Measurements from ENCODE around the gene SEC23A.
A peak's percentile ranks its signal among the peaks of the same experiment; 100 is the strongest.
"Not testable (repeated sequence)": the region's sequence is repeated elsewhere in the genome, so short reads cannot be mapped to it uniquely, and the experiment has no call there.

The SEC23A gene

DNA sequence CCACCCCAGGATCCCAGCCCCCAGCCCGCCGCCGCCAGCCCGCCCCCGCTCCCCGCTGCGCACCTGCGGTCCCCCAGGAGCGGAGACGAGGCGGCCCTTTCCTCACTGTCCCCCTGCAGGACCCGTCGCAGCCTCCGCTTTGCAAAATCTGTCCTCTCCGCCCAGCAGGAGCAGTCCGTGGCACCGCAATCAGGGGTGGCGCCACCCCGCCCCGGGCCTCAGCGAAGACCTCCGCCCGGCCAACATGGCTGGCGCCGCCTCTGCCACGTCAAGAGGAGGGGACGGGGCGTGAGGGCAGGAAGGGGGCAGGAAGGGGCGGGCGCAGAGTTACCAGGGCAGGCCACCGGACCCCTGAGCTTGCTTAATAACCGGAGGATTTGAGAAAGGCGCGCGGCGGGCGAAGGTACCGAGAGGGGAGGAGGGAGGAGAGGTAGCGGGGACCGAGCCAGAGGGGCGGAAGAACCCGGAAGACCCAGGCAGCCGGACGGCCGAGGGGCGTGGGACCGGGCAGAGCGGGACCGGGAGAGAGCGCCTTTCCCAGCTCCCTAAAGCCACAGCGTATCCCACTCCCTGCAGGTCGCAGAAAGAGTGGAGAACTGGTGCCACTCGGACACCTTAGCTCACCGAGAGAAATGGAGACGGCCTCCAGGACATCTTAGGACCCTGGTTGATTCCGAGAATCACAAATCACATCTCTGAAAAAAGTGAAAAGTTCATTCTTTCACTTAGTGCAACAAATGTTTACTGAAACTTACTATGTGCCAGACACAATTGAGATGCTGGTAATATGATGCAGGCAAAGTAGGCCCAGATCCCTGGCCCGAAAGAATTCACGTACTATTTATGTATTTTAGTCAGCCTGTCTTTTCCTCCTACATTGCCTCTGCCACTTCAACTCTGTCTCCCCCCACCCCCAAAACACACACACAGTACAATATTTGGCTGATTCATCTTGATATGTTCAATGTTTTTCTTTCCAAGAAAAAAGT lies at the start of gene SEC23A:
Gene SEC23A (minus strand): TSS at position 267 of the 989 bp plus-strand sequence. CDS start 7,117 bp downstream, outside the sequence.
- DNase-seq = peak; percentile 71

DNA sequence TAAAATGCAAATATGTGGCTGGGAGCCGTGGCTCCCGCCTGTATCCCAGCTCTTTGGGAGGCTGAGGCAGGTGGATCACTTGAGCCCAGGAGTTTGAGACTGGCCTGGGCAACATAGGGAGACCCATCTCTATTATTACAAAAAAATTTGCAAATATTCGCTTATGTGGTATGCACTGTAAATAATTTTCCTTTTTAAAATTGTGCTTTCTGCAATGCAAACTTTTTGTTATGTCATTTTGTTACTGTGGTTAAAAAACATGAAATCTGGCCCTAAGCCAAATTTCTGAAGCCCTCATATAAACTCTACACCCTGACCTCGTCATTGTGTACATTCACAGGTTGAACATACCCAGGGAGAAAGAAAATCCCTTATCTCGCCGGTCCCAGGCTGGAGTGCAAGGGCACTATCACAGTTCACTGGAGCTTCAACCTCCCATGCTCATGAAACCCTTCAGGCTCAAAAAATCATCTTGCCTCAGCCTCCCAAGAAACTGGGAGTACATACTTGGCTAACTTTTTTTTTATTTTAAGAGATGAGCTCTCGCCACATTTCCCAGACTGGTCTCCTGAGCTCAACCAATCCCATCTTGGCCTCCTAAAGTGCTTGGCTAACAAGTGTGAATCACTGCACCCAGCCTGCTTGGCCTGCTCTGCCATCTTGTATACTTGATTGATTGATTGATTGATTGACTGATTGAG lies 42.4 kb upstream of the SEC23A start:
- DNase-seq = no peak

DNA sequence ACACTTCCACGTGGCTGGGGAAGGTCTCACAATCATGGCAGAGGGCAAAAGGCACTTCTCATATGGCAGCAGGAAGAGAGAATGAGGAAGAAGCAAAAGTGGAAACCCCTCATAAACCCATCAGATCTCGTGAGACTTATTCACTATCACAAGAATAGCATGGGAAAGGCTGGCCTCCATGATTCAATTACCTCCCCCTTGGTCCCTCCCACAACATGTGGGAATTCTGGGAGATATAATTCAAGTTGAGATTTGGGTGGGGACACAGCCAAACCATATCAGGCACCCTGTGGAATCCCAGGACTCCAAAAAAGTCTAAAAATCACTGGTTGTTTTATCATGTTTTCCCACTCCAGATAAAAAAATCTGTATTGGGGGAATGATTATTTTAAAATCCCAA lies 40.2 kb upstream of the SEC23A start:
- not testable (repeated sequence) for DNase-seq

DNA sequence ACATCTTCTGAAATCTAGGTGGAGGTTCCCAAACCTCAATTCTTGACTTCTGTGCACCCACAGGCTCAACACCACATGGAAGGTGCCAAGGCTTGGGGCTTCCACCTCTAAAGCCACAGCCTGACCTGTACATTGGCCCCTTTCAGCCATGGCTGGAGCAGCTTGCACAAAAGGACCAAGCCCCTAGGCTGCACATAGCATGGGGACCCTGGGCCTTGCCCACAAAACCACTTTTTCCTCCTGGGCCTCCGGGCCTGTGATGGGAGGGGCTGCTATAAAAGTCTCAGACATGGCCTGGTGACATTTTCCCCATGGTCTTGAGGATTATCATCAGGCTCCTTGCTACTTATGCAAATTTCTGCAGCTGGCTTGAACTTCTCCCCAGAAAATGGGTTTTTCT lies 38.6 kb upstream of the SEC23A start:
- not testable (repeated sequence) for DNase-seq

DNA sequence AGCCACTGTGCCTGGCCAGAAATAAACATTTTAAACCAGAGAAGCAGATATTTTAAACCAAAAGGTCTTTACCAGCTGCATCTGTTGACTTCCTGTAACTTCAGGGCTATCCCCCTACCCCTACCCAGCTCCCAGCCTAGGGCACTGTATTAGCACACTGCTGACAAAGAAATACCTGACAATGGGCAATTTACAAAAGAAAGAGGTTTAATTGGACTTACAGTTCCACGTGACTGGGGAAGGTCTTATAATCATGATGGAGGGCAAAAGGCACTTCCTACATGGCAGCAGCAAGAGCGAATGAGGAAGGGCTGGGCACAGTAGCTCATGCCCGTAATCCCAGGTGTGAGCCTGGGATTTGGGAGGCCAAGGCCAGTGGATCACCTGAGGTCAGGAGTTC lies 37.1 kb upstream of the SEC23A start:
- DNase-seq = no peak

DNA sequence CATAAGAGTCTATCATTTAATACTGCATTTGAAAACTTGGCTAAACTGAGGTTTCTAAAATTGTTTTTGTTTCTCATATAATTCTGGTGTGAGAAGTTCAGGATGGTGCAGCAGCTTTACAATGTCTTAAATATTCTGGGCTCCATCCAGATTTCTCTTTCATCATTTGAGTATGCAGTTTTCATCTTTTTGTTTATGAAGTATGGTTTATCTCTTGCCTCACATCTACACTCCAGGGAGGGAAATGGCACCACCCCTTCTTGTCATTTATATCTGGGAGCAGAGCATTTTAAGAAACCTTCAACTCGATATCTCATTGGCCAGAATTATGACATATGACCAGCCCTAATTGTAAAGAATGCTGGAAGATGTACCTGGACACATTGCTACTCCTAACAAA lies 35.4 kb upstream of the SEC23A start:
- no peak for DNase-seq

DNA sequence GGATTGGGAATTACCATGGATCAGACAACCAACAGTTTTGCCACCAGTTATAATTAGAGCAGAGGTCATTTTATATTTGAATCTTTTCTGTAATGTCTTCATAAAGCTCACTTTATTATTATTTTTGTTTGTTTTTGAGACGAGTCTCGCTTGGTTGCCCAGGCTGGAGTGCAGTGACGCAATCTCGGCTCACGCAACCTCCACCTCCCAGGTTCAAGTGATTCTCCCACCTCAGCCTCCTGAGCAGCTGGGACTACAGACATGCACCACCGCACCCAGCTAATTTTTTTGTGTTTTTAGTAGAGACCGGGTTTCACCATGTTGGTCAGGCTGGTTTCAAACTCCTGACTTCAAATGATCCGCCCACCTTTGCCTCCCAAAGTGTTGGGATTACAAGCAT lies 34.8 kb upstream of the SEC23A start:
- DNase-seq = not testable (repeated sequence)

DNA sequence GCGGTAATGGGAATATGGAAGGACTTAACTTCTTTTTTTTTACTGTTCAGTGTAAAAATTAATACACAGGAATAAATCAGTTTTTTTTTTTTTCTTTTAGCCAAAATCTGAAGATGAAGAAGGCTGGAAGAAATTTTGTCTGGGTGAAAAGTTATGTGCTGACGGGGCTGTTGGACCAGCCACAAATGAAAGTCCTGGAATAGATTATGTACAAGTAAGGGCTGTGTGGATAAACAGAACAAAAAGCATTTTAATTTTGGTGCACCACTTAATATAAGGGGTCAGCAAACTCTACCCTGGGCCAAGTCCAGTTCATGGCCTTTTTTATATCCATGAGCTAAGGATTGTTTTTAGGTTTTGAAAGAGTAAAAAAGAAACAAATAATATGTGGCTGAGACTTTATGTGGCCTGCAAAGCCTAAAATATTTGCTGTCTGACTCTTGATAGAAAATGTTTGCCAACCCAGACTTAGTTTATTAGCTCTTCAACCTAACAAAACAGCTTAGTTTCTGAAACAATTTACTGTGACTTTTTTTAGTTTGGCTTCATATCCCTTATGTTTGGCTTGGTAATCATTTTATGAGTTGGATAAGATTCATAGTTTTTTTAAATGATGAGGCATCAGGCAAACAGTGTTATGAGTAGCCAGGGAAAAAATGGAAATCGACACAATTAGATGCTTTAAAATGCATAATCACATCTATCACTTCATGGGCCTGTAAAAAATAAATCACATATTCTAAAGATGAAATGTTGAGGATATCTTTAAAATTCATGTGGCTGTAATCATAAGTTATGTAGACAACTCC lies 19.5 kb upstream of the SEC23A start:
- DNase-seq = no peak

DNA sequence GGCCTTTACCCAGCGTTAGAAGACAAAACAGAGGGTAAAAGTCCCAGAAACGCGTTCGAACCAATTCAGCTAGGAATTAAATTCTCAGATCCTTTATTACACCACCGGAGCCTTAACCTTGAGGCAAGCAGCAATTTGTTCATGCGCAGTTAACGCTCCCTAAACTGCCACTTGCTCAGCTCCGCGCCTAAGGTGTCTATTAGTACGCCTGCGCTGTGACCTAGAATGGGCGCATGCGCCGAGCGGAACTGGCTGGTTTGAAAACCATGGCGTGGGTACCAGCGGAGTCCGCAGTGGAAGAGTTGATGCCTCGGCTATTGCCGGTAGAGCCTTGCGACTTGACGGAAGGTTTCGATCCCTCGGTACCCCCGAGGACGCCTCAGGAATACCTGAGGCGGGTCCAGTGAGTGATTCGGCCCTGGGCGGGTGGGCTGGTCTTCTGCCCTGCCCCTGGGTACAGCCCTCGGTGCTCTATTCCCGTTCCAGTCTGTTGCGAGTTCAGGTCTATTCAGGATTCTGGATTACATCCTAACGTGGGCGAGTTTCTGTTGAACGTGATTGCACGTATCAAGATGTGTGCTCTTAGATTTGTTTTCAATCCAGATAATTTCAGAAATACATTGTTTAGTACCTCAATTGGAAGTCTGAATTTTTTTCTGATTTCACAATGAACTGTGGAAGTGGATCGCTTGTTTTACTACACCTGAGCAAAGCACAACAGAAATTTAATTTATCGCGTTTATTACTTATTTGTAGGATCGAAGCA lies 11.2 kb upstream of the SEC23A start, which contains the start of gene GEMIN2:
Gene GEMIN2 (plus strand): TSS at position 251 of the 766 bp plus-strand sequence. CDS start 16 bp downstream, at position 267.
- DNase-seq = peak; percentile 97

DNA sequence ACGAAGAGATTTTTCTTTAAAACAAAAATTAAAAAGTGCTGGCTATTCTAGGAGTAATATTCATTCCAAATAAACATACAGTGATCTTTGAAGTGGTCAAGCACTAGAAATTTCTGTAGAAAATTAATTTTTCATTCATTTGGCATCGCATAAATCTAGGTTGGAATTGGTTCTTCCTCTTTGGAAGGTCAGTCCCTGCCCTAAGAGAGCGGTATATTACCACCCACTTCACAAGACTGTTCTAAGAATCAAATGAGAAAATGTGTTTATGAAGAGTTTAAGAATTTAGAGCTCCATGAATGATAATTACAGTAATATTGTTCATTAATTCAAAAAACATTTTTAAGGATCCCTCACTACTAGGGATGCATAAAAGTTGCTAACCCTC lies 10.6 kb upstream of the SEC23A start:
- DNase-seq = no peak

DNA sequence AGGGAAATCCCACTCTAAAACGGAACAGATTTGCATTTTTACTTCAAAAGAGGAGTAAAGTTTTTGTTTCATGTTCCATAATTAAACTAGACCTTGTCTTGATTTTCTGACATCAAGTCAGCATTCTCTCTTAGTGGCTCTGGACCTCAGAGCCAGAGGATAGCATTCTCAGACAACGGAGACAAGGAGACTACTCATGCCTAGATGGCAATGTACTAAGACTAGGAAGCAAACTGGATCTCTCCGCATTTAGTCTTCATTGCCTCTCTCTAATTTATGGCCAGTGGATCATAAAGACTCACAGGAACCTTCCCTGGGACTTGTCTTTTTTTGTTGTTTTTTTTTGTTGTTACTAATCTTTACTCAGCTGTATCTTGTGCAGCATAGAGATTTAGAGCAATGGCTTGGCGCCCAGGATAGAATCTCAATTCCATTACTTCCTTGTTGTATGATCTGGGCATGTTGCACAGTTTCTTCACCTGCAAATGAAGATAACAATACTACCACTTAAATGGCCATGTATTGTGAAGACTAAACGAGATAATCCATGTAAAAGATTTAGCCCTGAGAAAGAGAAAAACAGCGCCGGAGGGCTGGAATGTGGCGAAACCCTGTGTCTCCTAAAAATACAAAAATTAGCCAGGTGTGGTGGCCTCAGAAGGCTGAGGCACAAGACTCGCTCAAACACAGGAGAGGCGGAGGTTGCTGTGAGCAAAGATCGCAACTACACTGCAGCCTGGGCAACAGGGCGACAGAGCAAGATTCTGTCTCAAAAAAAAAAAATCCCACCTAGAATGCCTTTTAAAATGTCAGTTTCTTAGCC lies 7.1 kb upstream of the SEC23A start:
- DNase-seq = no peak

DNA sequence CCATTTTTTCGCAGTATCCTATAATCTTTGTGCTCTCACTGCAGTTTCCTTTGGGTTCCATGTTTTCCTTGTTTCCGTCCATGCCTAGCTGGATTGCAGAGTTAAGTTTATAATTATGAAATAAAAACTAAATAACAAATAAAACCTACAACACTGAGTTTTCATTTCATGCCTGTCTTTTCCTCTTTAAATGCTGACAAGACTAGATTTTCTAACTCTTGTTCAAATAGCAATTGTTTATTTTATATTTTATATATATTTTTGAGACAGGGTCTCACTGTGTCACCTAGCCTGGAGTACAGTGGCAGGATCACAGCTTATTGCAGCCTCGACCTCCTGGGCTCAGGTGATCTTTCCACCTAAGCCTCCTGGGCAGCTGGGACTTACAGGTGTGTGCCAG lies 5.8 kb upstream of the SEC23A start:
- DNase-seq = no peak

DNA sequence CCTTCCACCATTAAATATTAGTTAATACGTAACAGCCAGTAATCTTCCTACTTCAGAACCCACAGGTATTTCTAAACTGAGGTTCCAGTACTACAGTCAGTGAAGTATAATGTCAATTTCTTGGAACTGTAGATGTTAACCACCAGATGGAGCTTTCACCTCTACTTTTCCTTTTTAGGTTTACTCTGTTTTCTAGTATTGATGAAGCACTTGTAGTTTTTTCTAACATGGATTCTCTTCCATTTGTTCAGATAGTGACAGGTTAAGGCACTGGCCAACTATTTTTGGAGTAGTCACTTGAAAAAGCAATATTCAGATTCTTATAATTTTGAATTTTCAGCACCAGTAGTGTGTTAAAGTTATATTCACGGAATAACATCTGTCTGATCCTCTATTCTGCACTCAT lies 4.6 kb upstream of the SEC23A start:
- no peak for DNase-seq

DNA sequence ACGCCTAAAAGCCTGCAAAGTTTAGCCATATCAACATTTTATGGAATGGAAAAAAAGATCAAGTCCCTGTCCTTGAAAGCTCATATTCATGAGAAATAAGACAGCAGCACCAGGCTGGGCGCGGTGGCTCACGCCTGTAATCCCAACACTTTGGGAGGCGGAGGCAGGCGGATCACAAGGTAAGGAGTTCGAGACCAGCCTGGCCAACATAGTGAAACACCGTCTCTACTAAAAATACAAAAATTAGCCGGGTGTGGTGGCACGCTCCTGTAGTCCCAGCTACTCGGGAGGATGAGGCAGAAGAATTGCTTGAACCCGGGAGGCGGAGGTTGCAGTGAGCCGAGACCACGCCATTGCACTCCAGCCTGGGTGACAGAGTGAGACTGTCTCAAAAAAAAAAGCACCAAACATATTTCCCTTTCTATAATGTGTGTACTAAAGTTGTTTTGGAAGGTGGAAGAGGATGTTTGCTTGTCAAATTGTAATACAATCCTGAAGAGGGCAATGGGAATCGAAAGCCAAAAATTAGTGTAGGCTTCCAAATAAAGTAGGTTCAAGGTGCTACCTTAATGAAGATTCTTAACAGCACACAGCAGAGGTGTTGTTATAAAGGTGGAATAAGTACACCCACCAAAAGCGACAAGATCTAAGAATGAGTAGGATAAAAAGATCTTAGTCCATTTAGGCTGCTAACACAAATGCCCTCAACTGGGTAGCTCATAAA lies 1.2 kb upstream of the SEC23A start:
- not testable (repeated sequence) for DNase-seq

DNA sequence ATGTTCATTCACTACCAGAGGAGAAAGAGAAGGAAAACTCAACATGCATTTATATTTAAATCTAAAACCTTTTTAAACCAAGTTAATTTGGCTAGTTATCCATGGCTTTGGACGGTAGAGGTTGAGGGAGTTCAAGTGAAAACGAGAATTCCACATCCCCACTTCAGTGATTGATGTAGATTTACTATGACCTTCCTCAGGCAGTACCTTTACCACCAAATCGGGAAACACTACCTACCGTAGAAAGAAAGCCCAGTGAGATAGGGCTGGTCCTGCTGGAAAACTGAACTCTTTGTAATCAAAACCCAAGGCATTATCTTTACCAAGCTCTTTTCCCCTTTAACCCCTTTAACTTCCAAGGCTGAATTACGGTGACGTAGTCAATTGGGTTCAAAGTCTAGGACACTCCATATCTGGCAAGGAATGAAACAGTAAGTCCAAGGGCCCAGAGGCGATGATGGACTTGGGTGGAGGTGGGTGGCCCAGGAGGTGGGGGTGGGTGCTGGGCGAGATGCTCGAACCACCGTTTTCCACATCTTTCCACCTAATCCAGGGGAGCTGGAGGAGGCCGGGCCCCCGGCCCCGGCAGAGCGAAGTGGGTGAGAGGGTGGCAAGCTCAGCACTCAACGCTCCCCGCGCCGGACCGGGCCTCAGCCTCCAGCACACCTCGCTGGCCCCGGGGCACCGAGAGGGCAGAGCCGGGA lies 618 bp downstream of the SEC23A start:
- DNase-seq = no peak

DNA sequence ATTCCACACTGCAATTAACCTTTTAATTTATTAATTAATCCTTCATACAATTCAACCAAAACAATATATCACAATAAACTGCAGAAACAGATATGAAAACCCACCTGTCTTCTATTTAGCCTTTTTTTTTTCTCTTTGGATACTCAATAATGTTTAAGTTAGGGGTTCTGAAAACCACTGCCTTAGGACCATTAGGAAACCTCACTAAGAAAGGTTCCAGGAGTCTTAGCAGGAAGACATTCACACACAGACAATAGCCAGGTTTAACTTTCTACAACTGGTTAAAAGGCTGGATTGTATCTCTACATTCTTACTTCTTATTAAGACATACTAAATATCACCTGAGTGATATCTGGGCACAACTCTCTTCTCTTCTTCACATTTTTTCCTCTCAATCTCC lies 3.3 kb downstream of the SEC23A start:
- DNase-seq = no peak

DNA sequence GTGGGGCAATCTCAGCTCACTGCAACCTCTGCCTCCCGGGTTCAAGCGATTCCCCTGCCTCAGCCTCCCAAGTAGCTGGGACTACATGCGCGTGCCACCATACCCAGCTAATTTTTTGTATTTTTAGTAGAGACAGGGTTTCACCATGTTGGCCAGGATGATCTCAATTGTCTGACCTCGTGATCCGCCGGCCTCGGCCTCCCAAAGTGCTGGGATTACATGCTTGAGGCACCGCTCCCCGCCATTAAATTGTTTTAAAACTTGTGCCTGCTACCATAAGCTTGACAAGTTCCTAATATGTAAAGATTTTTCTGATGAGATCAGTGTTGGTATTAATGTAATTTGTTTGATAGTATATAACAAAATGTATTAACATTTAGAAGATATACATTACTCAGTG lies 3.8 kb downstream of the SEC23A start:
- not testable (repeated sequence) for DNase-seq

DNA sequence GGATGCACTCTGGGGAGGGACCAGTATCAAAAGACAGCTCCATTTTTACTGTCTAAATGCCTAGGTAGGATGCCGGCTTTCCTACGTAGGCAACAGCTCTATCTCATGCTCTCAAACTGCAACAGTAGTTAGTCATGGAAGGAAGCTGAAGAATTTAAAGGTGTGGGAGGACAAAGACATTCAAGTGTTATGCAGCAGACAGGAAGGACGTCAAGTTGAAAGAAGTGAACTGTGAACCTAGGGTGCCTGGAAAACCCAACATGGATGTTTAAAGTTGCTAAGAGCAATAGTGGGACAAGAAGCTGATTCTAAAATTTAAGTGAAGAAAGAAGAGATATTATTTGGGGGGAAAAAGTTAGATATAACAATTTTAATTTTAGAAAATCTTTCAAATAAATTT lies 5.9 kb downstream of the SEC23A start:
- no peak for DNase-seq

DNA sequence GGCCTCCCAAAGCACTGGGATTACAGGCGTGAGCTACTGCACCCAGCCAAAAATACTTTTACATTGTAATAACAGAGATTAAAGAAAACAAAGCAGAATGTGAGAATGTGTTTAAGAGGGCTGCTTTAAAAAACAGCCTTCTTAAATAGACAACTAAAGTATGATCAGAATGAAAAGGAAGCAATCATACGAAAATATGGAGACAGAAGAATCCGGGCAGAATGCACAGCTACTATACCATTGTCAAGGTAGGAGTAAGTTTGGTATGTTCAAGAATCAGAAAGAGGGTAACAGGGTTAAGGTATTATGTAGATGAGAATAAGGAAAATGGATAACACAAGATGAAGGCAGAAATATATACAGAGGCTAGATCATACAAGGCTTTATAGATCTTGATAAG lies 8.5 kb downstream of the SEC23A start:
- DNase-seq = no peak

DNA sequence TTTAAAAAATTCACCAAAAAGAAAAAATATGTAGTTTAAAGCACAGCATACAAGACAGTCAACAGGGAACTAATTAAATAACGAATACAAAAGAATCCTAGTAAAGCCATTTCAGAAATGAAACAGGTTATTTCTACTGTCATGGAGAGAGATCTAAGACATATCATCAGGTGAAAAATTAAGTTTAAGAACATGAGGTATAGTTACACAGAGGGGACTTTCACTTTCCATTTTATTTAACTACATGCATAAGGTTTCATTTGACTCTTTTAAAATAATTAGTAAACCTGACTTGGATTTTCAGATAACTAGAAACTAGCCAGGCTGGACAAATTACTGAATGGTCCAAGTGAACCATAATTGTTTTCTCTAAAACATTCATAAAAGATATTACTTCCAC lies 11.3 kb downstream of the SEC23A start:
- DNase-seq = no peak
